CD8-positive, alpha-beta memory T cell (primary cell): Measurements from ENCODE around the gene ANKRD52. TPM values are rescaled to one million over a fixed set of nuclear protein-coding genes. Genes with fewer than 3 reads are reported as not detected.

Experiments
- CTCF ChIA-PET: fragments of 350-600 bp; sonication (Branson Sonifier 250); formaldehyde crosslinking; loops from one replicate; lab custom pipeline; 2021; ENCODE audit warnings: antibody characterized with exemption; lab: Charles Lee
- POLR2A ChIA-PET: fragments of 350-600 bp; sonication (Branson Sonifier 250); formaldehyde crosslinking; loops from one replicate; lab custom pipeline; 2021; ENCODE audit warnings: antibody characterized with exemption; lab: Charles Lee
- DNase-seq, 5 donors: peaks; one replicate each; pipeline versions ENCODE4 v3.0.0 to v3.0.0-alpha.2; 2020 to 2022; ENCODE audit warnings: mixed read lengths in 1 of 5
- H3K27ac ChIP-seq: one replicate; pipeline ENCODE4 v1.7.0; 2013; ENCODE audit warnings: low read depth, mild to moderate bottlenecking, low read length, moderate library complexity
- H3K27me3 ChIP-seq: 2 replicates; pipeline ENCODE4 v1.7.0; 2013; ENCODE audit warnings: low read length, mild to moderate bottlenecking; ENCODE audit not compliant: insufficient read depth, poor library complexity, severe bottlenecking
- H3K36me3 ChIP-seq: 2 replicates; pipeline ENCODE4 v1.7.0; 2013; ENCODE audit warnings: mild to moderate bottlenecking, low read length, moderate library complexity; ENCODE audit not compliant: insufficient read depth
- H3K4me1 ChIP-seq: 2 replicates; pipeline ENCODE4 v1.7.0; 2013; ENCODE audit warnings: mild to moderate bottlenecking, low read length, moderate library complexity; ENCODE audit not compliant: insufficient read depth
- H3K4me3 ChIP-seq: 2 replicates; pipeline ENCODE4 v1.7.0; 2013; ENCODE audit warnings: mild to moderate bottlenecking, low read length
- H3K9me3 ChIP-seq: 2 replicates; pipeline ENCODE4 v1.7.0; 2013; ENCODE audit warnings: mild to moderate bottlenecking, low read length
- H3K27ac Mint-ChIP-seq, 8 donors: one replicate each; pipeline ENCODE4 v1.8.0; 2020 to 2021; ENCODE audit warnings: mixed read lengths in 8 of 8, mild to moderate bottlenecking in 6 of 8, inconsistent platforms in 3 of 8, moderate library complexity in 3 of 8
- H3K27me3 Mint-ChIP-seq, 2 donors: one replicate each; pipeline ENCODE4 v1.8.0; 2020 to 2021; ENCODE audit warnings: mixed read lengths in 2 of 2, mild to moderate bottlenecking in 1 of 2, moderate library complexity in 1 of 2
- H3K36me3 Mint-ChIP-seq, 3 donors: one replicate each; pipeline ENCODE4 v1.8.0; 2020 to 2021; ENCODE audit warnings: mixed read lengths in 3 of 3, inconsistent platforms in 1 of 3, mild to moderate bottlenecking in 1 of 3
- H3K4me1 Mint-ChIP-seq, 3 donors: one replicate each; pipeline ENCODE4 v1.8.0; 2020 to 2021; ENCODE audit warnings: mixed read lengths in 3 of 3, inconsistent platforms in 1 of 3, mild to moderate bottlenecking in 1 of 3
- H3K4me3 Mint-ChIP-seq, 7 donors: one replicate each; pipeline ENCODE4 v1.8.0; 2020 to 2021; ENCODE audit warnings: mixed read lengths in 7 of 7, mild to moderate bottlenecking in 6 of 7, moderate library complexity in 4 of 7, inconsistent platforms in 2 of 7
- H3K9me3 Mint-ChIP-seq, 5 donors: one replicate each; pipeline ENCODE4 v1.8.0; 2020 to 2022; ENCODE audit warnings: mixed read lengths in 5 of 5, mild to moderate bottlenecking in 3 of 5, moderate library complexity in 2 of 5, inconsistent platforms in 1 of 5
- polyA plus RNA-seq: library from polyadenylated mRNA; unstranded; fragments of 300-500 nt; fragmentation: Illumina TruSeq; gene quantifications from one replicate; pipeline ENCODE4 v1.2.3, GENCODE V29; 2021
- total RNA-seq, 2 experiments: library from RNA; stranded (reverse); gene quantifications; one replicate each; pipeline ENCODE4 v1.2.3, GENCODE V29; 2021

Gene ANKRD52
- total and polyA plus RNA-seq, 3 experiments from 2014 or later = 16.1 to 69.9 (median 67.0) TPM

GRCh38 chr12:56219840-56220239 is 38.3 kb downstream of the ANKRD52 start:
- Mint-ChIP-seq H3K27me3 (peaks cover 0 to 2% of the 10 kb centered on the region in 2 donors), H3K4me3 (peak overlapping the region in 5 of 7 donors; percentile 19 to 98 (median 60)), H3K27ac (peak overlapping the region in 4 of 8 donors; percentile 32 to 99 (median 50)), H3K9me3 (no peaks in the 10 kb centered on the region), H3K36me3 (peaks cover 3 to 26% (median 5%) of the 10 kb centered on the region in 3 donors), H3K4me1 (peaks cover 38 to 57% (median 56%) of the 10 kb centered on the region in 3 donors)
- POLR2A ChIA-PET = interaction anchor here (0.6 kb wide), 1 partner anchor 231 kb away, joined by 5 read pairs; no protein-coding TSS in a partner anchor
- H3K27me3 ChIP-seq = no peaks in the 10 kb centered on the region
- no peaks in the 10 kb centered on the region for H3K9me3 ChIP-seq
- H3K4me1 ChIP-seq = peaks cover 30% of the 10 kb centered on the region
- H3K27ac ChIP-seq = no peak overlapping the region
- peaks cover 9% of the 10 kb centered on the region for H3K36me3 ChIP-seq
- CTCF ChIA-PET = interaction anchor here (0.8 kb wide), 1 partner anchor 30 kb away, joined by 3 read pairs; the partner anchor contains the start of gene SMARCC2
- H3K4me3 ChIP-seq = no peak overlapping the region
- DNase-seq = peak in 1 of 5 donors; percentile 13

- ChIA-PET CTCF (interaction anchor here (1.6 kb wide), 1 partner anchor 17 kb away, joined by 4 read pairs; no protein-coding TSS in a partner anchor), POLR2A (interaction anchor here (0.5 kb wide), 1 partner anchor 1037 kb away, joined by 4 read pairs; no protein-coding TSS in a partner anchor)
- no peaks in the 10 kb centered on the region for H3K9me3 ChIP-seq
- H3K36me3 ChIP-seq = peaks cover 31% of the 10 kb centered on the region
- no peaks in the 10 kb centered on the region for H3K27me3 Mint-ChIP-seq
- no peak overlapping the region for H3K27ac ChIP-seq
- peak overlapping the region in 1 of 8 donors; percentile 78 for H3K27ac Mint-ChIP-seq
- peaks cover 8% of the 10 kb centered on the region for H3K4me1 ChIP-seq
- H3K4me1 Mint-ChIP-seq = peaks cover 15 to 29% (median 24%) of the 10 kb centered on the region in 3 donors
- peak overlapping the region in 2 of 7 donors; percentile 37 to 44 for H3K4me3 Mint-ChIP-seq
- peaks cover 3 to 46% (median 10%) of the 10 kb centered on the region in 3 donors for H3K36me3 Mint-ChIP-seq
- DNase-seq = no peak
- no peaks in the 10 kb centered on the region for H3K27me3 ChIP-seq
- H3K4me3 ChIP-seq = no peak overlapping the region
- H3K9me3 Mint-ChIP-seq = no peaks in the 10 kb centered on the region
These were observed 41.7 kb downstream of the ANKRD52 start for GRCh38 chr12:56216461-56216860.

GRCh38 chr12:56213878-56214277 is 44.3 kb downstream of the ANKRD52 start:
- Histone ChIP-seq H3K27ac (no peak overlapping the region), H3K4me3 (no peak overlapping the region), H3K4me1 (no peaks in the 10 kb centered on the region), H3K9me3 (no peaks in the 10 kb centered on the region), H3K27me3 (no peaks in the 10 kb centered on the region), H3K36me3 (peaks cover 41% of the 10 kb centered on the region)
- Mint-ChIP-seq H3K27me3 (no peaks in the 10 kb centered on the region), H3K4me1 (peaks cover 7 to 13% (median 13%) of the 10 kb centered on the region in 3 donors), H3K9me3 (no peaks in the 10 kb centered on the region), H3K4me3 (no peak overlapping the region), H3K27ac (peak overlapping the region in 5 of 8 donors; percentile 36 to 66 (median 47)), H3K36me3 (peaks cover 9 to 60% (median 10%) of the 10 kb centered on the region in 3 donors)
- ChIA-PET CTCF (interaction anchor here (0.9 to 1.7 kb wide), 2 partner anchors 8 to 24 kb away, joined by 3 to 4 read pairs; partner anchors contain the start of genes RNF41 and SMARCC2), POLR2A (no interaction called here)
- no peak for DNase-seq

- ChIA-PET CTCF (no interaction called here), POLR2A (no interaction called here)
- peaks cover 49% of the 10 kb centered on the region for H3K36me3 ChIP-seq
- H3K27ac ChIP-seq = no peak overlapping the region
- no peaks in the 10 kb centered on the region for H3K4me1 ChIP-seq
- Mint-ChIP-seq H3K4me1 (peaks cover 7 to 13% (median 13%) of the 10 kb centered on the region in 3 donors), H3K36me3 (peaks cover 10 to 70% (median 15%) of the 10 kb centered on the region in 3 donors), H3K27me3 (no peaks in the 10 kb centered on the region), H3K4me3 (no peak overlapping the region), H3K9me3 (no peaks in the 10 kb centered on the region), H3K27ac (peak overlapping the region in 1 of 8 donors; percentile 93)
- no peaks in the 10 kb centered on the region for H3K27me3 ChIP-seq
- DNase-seq = no peak
- no peak overlapping the region for H3K4me3 ChIP-seq
- no peaks in the 10 kb centered on the region for H3K9me3 ChIP-seq
These were observed 45.8 kb downstream of the ANKRD52 start for GRCh38 chr12:56212361-56212760.

- no peaks in the 10 kb centered on the region for H3K9me3 ChIP-seq
- no peaks in the 10 kb centered on the region for H3K27me3 ChIP-seq
- no peaks in the 10 kb centered on the region for H3K9me3 Mint-ChIP-seq
- POLR2A ChIA-PET = no interaction called here
- H3K27me3 Mint-ChIP-seq = no peaks in the 10 kb centered on the region
- H3K27ac Mint-ChIP-seq = peak overlapping the region in 1 of 8 donors; percentile 52
- CTCF ChIA-PET = interaction anchor here (0.7 to 3.8 kb wide), 5 partner anchors 14 to 256 kb away, joined by 3 to 19 read pairs (median 4); partner anchors contain the start of gene RNF41
- no peak overlapping the region for H3K4me3 Mint-ChIP-seq
- H3K4me1 ChIP-seq = no peaks in the 10 kb centered on the region
- DNase-seq = no peak
- no peaks in the 10 kb centered on the region for H3K4me1 Mint-ChIP-seq
- H3K36me3 Mint-ChIP-seq = peaks cover 0 to 72% (median 16%) of the 10 kb centered on the region in 3 donors
- H3K36me3 ChIP-seq = peaks cover 50% of the 10 kb centered on the region
- no peak overlapping the region for H3K27ac ChIP-seq
- no peak overlapping the region for H3K4me3 ChIP-seq
These were observed 50.2 kb downstream of the ANKRD52 start for GRCh38 chr12:56208006-56208405.

GRCh38 chr12:56206452-56207166 is 51.6 kb downstream of the ANKRD52 start:
- Mint-ChIP-seq H3K4me3 (no peak overlapping the region), H3K27ac (peak overlapping the region in 5 of 8 donors; percentile 4 to 53 (median 39)), H3K9me3 (no peaks in the 10 kb centered on the region), H3K27me3 (no peaks in the 10 kb centered on the region), H3K4me1 (peaks cover 0 to 8% (median 0%) of the 10 kb centered on the region in 3 donors), H3K36me3 (peaks cover 0 to 58% (median 16%) of the 10 kb centered on the region in 3 donors)
- peak in 3 of 5 donors; percentile 12 to 57 (median 14) for DNase-seq
- ChIA-PET POLR2A (interaction anchor here (0.9 to 1.2 kb wide), 2 partner anchors 14 to 78 kb away, joined by 3 read pairs; partner anchors contain the start of gene ESYT1), CTCF (interaction anchor here (0.6 to 3.8 kb wide), 17 partner anchors 9 to 468 kb away, joined by 3 to 19 read pairs (median 3); partner anchors contain the start of genes RNF41 and STAT2)
- Histone ChIP-seq H3K4me1 (no peaks in the 10 kb centered on the region), H3K9me3 (no peaks in the 10 kb centered on the region), H3K36me3 (peaks cover 41% of the 10 kb centered on the region), H3K27ac (no peak overlapping the region), H3K27me3 (no peaks in the 10 kb centered on the region), H3K4me3 (no peak overlapping the region)

GRCh38 chr12:56205445-56205844 is 52.7 kb downstream of the ANKRD52 start:
- H3K36me3 Mint-ChIP-seq = peaks cover 0 to 51% (median 13%) of the 10 kb centered on the region in 3 donors
- H3K4me1 Mint-ChIP-seq = peaks cover 0 to 8% (median 0%) of the 10 kb centered on the region in 3 donors
- Histone ChIP-seq H3K9me3 (no peaks in the 10 kb centered on the region), H3K36me3 (peaks cover 39% of the 10 kb centered on the region), H3K27ac (peak overlapping the region; percentile 35), H3K4me3 (no peak overlapping the region), H3K4me1 (no peaks in the 10 kb centered on the region), H3K27me3 (no peaks in the 10 kb centered on the region)
- no peaks in the 10 kb centered on the region for H3K27me3 Mint-ChIP-seq
- POLR2A ChIA-PET = interaction anchor here (0.6 kb wide), 1 partner anchor 55 kb away, joined by 7 read pairs; no protein-coding TSS in a partner anchor
- CTCF ChIA-PET = interaction anchor here (1.1 to 3.8 kb wide), 9 partner anchors 9 to 467 kb away, joined by 3 to 19 read pairs (median 3); partner anchors contain the start of genes ANKRD52, RNF41, SMARCC2 and STAT2
- H3K4me3 Mint-ChIP-seq = no peak overlapping the region
- no peaks in the 10 kb centered on the region for H3K9me3 Mint-ChIP-seq
- no peak for DNase-seq
- peak overlapping the region in 3 of 8 donors; percentile 45 to 77 (median 70) for H3K27ac Mint-ChIP-seq
